Mesenchymal stem cell (in vitro differentiated cells and primary cell): Measurements from ENCODE around the gene NUP54.

Source experiments
- DNase-seq: peaks from one replicate; pipeline ENCODE4 v3.0.0-alpha.2; 2013
- H2AFZ ChIP-seq: one replicate; pipeline ENCODE4 v1.6.1; 2013; ENCODE audit warnings: low read depth, mild to moderate bottlenecking, control low read depth, inconsistent platforms, low read length, moderate library complexity
- H2AK5ac ChIP-seq: 2 replicates; pipeline ENCODE4 v1.6.1; 2013; ENCODE audit warnings: low read length, moderate library complexity, mild to moderate bottlenecking, inconsistent platforms; ENCODE audit not compliant: severe bottlenecking
- H2BK120ac ChIP-seq: one replicate; pipeline ENCODE4 v1.6.1; 2013; ENCODE audit warnings: low read depth, mild to moderate bottlenecking, inconsistent platforms, low read length, moderate library complexity
- H2BK12ac ChIP-seq, 2 experiments: one replicate each; pipeline ENCODE4 v1.6.1; 2013; ENCODE audit warnings: inconsistent platforms in 2 of 2, low read length in 2 of 2, mild to moderate bottlenecking in 2 of 2, moderate library complexity in 2 of 2, control low read depth in 1 of 2
- H2BK15ac ChIP-seq: one replicate; pipeline ENCODE4 v1.6.1; 2013; ENCODE audit warnings: mild to moderate bottlenecking, low read depth, inconsistent platforms; ENCODE audit not compliant: poor library complexity, severe bottlenecking
- H2BK5ac ChIP-seq: 2 replicates; pipeline ENCODE4 v1.6.1; 2013; ENCODE audit warnings: low read depth, mild to moderate bottlenecking, low read length, control low read depth, inconsistent platforms; ENCODE audit not compliant: poor library complexity, severe bottlenecking
- H3K14ac ChIP-seq, 2 experiments: one replicate each; pipeline ENCODE4 v1.6.1; 2013; ENCODE audit warnings: inconsistent platforms in 2 of 2, low read length in 2 of 2, control low read depth in 1 of 2, mild to moderate bottlenecking in 1 of 2, moderate library complexity in 1 of 2
- H3K18ac ChIP-seq, 2 experiments: one replicate each; pipeline ENCODE4 v1.6.1; 2013; ENCODE audit warnings: inconsistent platforms in 2 of 2, low read length in 2 of 2, control low read depth in 1 of 2, low read depth in 1 of 2, mild to moderate bottlenecking in 1 of 2
- H3K23ac ChIP-seq, 2 experiments: one replicate each; pipeline ENCODE4 v1.6.1; 2013; ENCODE audit warnings: inconsistent platforms in 2 of 2, low read length in 2 of 2, mild to moderate bottlenecking in 2 of 2, moderate library complexity in 2 of 2, control low read depth in 1 of 2
- H3K27ac ChIP-seq: 2 replicates; pipeline ENCODE4 v1.5.1; 2013; ENCODE audit warnings: mild to moderate bottlenecking, moderate library complexity, low read length, control low read depth, inconsistent platforms; ENCODE audit not compliant: poor library complexity, severe bottlenecking
- H3K27me3 ChIP-seq, 2 experiments: 2 replicates each; pipeline versions ENCODE4 v1.6.1 to v1.7.0; 2013; ENCODE audit warnings: low read length in 2 of 2, mild to moderate bottlenecking in 2 of 2, moderate library complexity in 2 of 2, control low read depth in 1 of 2, inconsistent platforms in 1 of 2; ENCODE audit not compliant: control insufficient read depth in 1 of 2, insufficient read depth in 1 of 2
- H3K36me3 ChIP-seq, 2 experiments: 2 replicates each; pipeline versions ENCODE4 v1.6.1 to v1.7.0; 2013; ENCODE audit warnings: low read length in 2 of 2, control low read depth in 1 of 2, inconsistent platforms in 1 of 2, low read depth in 1 of 2, mild to moderate bottlenecking in 1 of 2; ENCODE audit not compliant: insufficient read depth in 2 of 2, control insufficient read depth in 1 of 2
- H3K4ac ChIP-seq, 2 experiments: one replicate each; pipeline ENCODE4 v1.6.1; 2013; ENCODE audit warnings: inconsistent platforms in 2 of 2, low read length in 2 of 2, mild to moderate bottlenecking in 2 of 2, moderate library complexity in 2 of 2, control low read depth in 1 of 2, low read depth in 1 of 2
- H3K4me1 ChIP-seq: 2 replicates; pipeline ENCODE4 v1.6.1; 2013; ENCODE audit warnings: low read depth, low read length, control low read depth; ENCODE audit not compliant: control insufficient read depth, insufficient read depth
- H3K4me2 ChIP-seq: 2 replicates; pipeline ENCODE4 v1.6.1; 2013; ENCODE audit warnings: low read length, mild to moderate bottlenecking, inconsistent platforms; ENCODE audit not compliant: poor library complexity, severe bottlenecking
- H3K4me3 ChIP-seq, 2 experiments: 2 replicates each; pipeline versions ENCODE4 v1.5.1 to v1.7.0; 2013; ENCODE audit warnings: low read length in 2 of 2, mild to moderate bottlenecking in 2 of 2, control low read depth in 1 of 2, low read depth in 1 of 2; ENCODE audit not compliant: insufficient read depth in 1 of 2
- H3K79me1 ChIP-seq: replicated peaks from 2 replicates; pipeline ENCODE4 v1.6.1; 2013; ENCODE audit warnings: mild to moderate bottlenecking, control low read depth, low read length, inconsistent platforms; ENCODE audit not compliant: poor library complexity, severe bottlenecking
- H3K9ac ChIP-seq: 2 replicates; pipeline ENCODE4 v1.7.0; 2013; ENCODE audit warnings: mild to moderate bottlenecking, low read length, moderate library complexity
- H3K9me3 ChIP-seq: 2 replicates; pipeline ENCODE4 v1.7.0; 2013; ENCODE audit warnings: mild to moderate bottlenecking, low read length; ENCODE audit not compliant: control insufficient read depth
- H4K8ac ChIP-seq: one replicate; pipeline ENCODE4 v1.6.1; 2013; ENCODE audit warnings: inconsistent platforms, mild to moderate bottlenecking, low read length, moderate library complexity
- H4K91ac ChIP-seq: one replicate; pipeline ENCODE4 v1.6.1; 2013; ENCODE audit warnings: mild to moderate bottlenecking, low read length, inconsistent platforms
- WGBS: methylation state at CpG from one replicate; pipeline ENCODE4 v1.1.7; 2013; ENCODE audit warnings: mixed read lengths; 5-methylcytosine and 5-hydroxymethylcytosine counted together

Gene NUP54

DNA sequence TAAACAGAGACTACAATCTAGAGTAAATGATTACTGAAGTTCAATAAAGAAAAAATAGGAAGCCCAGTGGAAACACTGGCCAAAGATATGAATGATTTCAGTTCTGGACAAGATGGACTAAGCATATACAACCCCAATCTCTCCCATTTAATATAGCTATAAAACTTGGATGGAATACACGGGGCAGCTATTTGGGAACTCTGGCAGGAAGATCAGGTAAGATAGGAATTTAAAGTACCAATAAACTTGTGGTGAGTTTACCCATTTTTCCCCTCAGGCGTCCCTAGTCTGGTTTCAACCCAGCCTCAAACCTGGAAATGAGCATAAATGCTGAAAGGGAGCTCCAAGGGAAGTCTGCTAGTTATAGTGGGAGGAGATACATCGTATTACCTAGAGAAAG lies 20.4 kb downstream of the NUP54 start:
- Histone ChIP-seq H4K91ac (no peak overlapping the region), H2AFZ (no peak overlapping the region), H3K4me2 (no peak overlapping the region), H3K79me1 (peaks cover 15% of the 10 kb centered on the region), H3K14ac (no peak overlapping the region), H2BK5ac (no peak overlapping the region), H3K9ac (no peak overlapping the region), H2BK120ac (no peak overlapping the region), H3K36me3 (peaks cover 11 to 66% of the 10 kb centered on the region in 2 experiments), H3K27ac (no peak overlapping the region), H3K9me3 (no peaks in the 10 kb centered on the region), H3K4me3 (no peak overlapping the region), H4K8ac (no peak overlapping the region), H3K4me1 (no peaks in the 10 kb centered on the region), H2BK15ac (no peak overlapping the region), H2AK5ac (no peak overlapping the region), H2BK12ac (no peak overlapping the region), H3K4ac (no peak overlapping the region), H3K18ac (no peak overlapping the region), H3K27me3 (no peaks in the 10 kb centered on the region), H3K23ac (no peak overlapping the region)
- 100% methylated on average over 3 of the region's 3 CpGs for WGBS
- no peak for DNase-seq

DNA sequence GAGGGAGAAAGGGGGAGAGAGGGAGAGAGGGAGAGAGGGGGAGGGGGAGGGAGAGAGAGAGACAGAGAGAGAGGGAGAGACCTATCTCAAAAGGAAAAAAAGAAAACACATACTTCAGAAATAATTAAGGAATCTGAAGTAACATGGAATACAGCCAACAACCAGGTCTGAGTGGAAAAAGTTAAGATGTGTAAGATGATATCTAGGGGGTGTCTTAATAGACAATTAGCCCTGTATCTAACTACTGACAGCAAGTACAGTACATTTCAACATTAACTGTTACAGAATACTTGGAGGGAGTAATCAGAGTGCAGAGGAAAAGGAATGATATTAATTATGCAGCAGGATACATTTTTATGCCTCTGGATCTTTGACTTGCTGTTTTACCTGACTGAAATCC lies 22.4 kb downstream of the NUP54 start:
- no peak overlapping the region for H3K23ac ChIP-seq
- no peak overlapping the region for H2AFZ ChIP-seq
- no peak overlapping the region for H2BK15ac ChIP-seq
- H2BK5ac ChIP-seq: no peak overlapping the region
- H3K4me2 ChIP-seq: no peak overlapping the region
- DNase-seq: no peak
- no peak overlapping the region for H3K4ac ChIP-seq
- no peaks in the 10 kb centered on the region for H3K27me3 ChIP-seq
- peaks cover 7% of the 10 kb centered on the region for H3K9me3 ChIP-seq
- H3K27ac ChIP-seq: no peak overlapping the region
- H4K91ac ChIP-seq: no peak overlapping the region
- no peaks in the 10 kb centered on the region for H3K4me1 ChIP-seq
- peaks cover 11 to 71% of the 10 kb centered on the region in 2 experiments for H3K36me3 ChIP-seq
- H3K4me3 ChIP-seq: no peak overlapping the region
- no peak overlapping the region for H2BK12ac ChIP-seq
- no peak overlapping the region for H3K18ac ChIP-seq
- H3K14ac ChIP-seq: no peak overlapping the region
- H2BK120ac ChIP-seq: no peak overlapping the region
- H2AK5ac ChIP-seq: no peak overlapping the region
- no peak overlapping the region for H4K8ac ChIP-seq
- H3K9ac ChIP-seq: no peak overlapping the region
- peaks cover 11% of the 10 kb centered on the region for H3K79me1 ChIP-seq

DNA sequence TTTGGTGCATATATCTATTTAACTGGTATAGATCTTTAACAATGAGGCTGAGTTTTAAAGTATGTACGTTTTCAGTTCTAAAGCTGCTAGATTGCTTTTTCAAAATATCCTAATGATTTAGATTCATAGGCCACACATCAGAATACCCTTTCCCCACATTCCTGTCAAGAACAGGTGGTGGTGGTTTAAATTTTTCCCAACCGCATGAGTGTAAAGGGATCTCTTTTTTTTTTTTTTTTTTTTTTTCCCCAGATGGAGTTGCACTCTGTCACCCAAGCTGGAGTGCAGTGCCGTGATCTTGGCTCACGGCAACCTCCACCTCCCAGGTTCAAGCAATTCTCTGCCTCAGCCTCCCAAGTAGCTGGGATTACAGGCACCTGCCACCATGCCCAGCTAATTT lies 28.0 kb downstream of the NUP54 start:
- H3K79me1 ChIP-seq: peaks cover 3% of the 10 kb centered on the region
- H2BK120ac ChIP-seq: no peak overlapping the region
- no peak overlapping the region for H2BK5ac ChIP-seq
- no peaks in the 10 kb centered on the region for H3K27me3 ChIP-seq
- H3K18ac ChIP-seq: no peak overlapping the region
- no peak overlapping the region for H2BK12ac ChIP-seq
- H3K9me3 ChIP-seq: peaks cover 7% of the 10 kb centered on the region
- peaks cover 19 to 82% of the 10 kb centered on the region in 2 experiments for H3K36me3 ChIP-seq
- no peaks in the 10 kb centered on the region for H3K4me1 ChIP-seq
- no peak overlapping the region for H3K4me3 ChIP-seq
- H4K8ac ChIP-seq: no peak overlapping the region
- no peak overlapping the region for H3K4me2 ChIP-seq
- H2AFZ ChIP-seq: no peak overlapping the region
- no peak overlapping the region for H3K14ac ChIP-seq
- H4K91ac ChIP-seq: no peak overlapping the region
- 100% methylated on average over 3 of the region's 4 CpGs for whole genome bisulfite sequencing
- no peak overlapping the region for H2BK15ac ChIP-seq
- no peak overlapping the region for H3K23ac ChIP-seq
- H3K4ac ChIP-seq: no peak overlapping the region
- no peak overlapping the region for H3K27ac ChIP-seq
- H3K9ac ChIP-seq: no peak overlapping the region
- H2AK5ac ChIP-seq: no peak overlapping the region
- DNase-seq: no peak

DNA sequence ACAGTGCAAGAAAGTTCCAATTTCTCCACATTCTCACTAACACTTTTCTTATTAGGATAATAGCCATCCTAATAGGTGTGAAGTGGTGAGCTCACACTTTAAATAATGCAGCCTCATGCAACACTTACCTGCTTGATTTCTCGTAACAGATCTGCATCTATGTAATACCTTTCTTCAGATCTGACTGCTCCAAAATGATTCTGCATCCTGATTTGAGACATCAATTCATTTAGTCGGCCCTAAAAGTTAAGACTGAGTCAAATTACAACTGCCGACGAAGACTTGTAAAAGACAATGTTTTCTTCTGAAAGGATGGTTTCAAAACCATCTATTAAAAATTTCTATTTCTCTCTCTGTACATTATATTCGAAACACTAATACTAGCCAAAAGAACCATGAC lies 30.7 kb downstream of the NUP54 start:
- Histone ChIP-seq H2BK15ac (no peak overlapping the region), H3K27ac (no peak overlapping the region), H3K4me3 (no peak overlapping the region), H2AK5ac (no peak overlapping the region), H3K23ac (no peak overlapping the region), H3K14ac (no peak overlapping the region), H4K91ac (no peak overlapping the region), H2AFZ (no peak overlapping the region), H3K4ac (no peak overlapping the region), H2BK5ac (no peak overlapping the region), H3K4me2 (no peak overlapping the region), H3K79me1 (no peaks in the 10 kb centered on the region), H2BK12ac (no peak overlapping the region), H2BK120ac (no peak overlapping the region), H3K9ac (no peak overlapping the region), H4K8ac (no peak overlapping the region), H3K36me3 (peaks cover 15 to 83% of the 10 kb centered on the region in 2 experiments), H3K9me3 (peaks cover 7% of the 10 kb centered on the region), H3K18ac (no peak overlapping the region), H3K4me1 (no peaks in the 10 kb centered on the region), H3K27me3 (no peaks in the 10 kb centered on the region)
- no peak for DNase-seq
- WGBS: 96% methylated on average over 2 of the region's 5 CpGs
